ENCODE results near the gene RPL22L1.
"Not testable (repeated sequence)": the region's sequence is repeated elsewhere in the genome, so short reads cannot be mapped to it uniquely, and the experiment has no call there.

The RPL22L1 gene

DNA sequence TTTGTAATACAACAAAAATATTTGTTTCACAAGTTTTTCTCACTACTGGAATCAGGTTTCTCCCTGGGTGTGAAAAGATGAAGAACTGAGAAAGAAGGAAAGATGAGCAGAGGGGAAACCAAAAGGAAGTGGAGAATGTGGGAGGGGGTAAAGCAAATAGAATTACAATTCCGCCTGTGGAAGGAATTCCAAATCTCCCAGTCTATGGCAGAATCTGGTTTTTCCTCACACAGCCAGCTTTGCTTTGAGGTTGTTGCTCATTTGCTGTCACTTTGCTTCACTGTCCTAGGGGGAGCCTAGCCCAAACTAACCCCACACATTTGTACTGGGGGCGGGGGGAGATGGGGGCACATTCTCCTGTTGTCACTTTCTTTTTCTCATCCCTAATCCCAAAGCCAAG lies 43.9 kb downstream of the RPL22L1 start:
- DNase-seq: no peak

DNA sequence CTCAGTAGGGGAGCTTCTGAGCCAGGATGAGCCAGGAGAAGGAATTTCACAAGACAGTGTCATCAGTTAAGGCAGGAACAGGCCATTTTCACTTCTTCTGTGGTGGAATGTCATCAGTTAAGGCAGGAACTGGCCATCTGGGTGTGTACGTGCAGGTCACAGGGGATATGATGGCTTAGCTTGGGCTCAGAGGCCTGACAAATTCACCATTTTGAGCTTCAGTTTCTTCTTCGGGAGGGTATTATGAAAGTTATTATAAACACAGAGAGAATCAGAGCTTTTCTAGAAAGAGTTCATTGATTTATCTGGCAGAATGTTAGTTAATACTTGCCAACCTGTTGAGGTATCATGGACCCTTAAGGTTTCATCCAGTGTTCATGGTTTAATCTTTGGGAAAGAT lies 46.4 kb downstream of the RPL22L1 start:
- DNase-seq: not testable (repeated sequence)

DNA sequence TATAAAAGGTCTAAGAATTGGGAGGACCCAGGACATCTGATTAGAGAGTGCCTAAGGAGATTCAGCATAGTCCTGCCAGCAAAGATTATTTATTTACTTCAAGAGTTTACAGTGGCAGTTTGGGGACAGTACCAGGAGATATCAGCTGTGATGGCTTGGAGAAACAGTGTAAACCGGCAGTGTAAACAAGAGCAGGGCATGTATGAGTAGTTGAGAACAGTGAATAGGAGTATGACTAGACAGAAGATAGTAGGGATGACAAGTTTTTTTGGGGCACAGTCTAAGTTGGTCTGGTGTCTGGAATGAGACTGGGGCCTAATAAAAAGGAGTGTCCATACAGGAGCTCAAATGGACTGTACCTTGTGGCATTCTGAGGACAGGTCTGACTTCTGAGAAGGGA lies 51.7 kb downstream of the RPL22L1 start:
- not testable (repeated sequence) for DNase-seq

DNA sequence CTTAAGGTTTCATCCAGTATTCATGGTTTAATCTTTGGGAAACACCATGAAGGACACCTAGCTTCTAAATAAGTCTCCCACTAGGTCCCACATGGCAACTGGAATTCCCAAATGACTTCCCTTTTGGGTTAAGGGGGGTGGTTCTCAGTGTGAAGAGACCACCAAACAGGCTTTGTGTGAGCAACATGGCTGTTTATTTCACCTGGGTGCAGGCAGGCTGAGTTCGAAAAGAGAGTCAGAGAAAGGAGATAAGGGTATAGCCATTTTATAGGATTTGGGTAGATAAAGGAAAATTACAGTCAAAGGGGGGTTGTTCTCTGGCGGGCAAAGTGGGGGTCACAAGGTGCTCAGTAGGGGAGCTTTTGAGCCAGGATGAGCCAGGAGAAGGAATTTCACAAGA lies 52.5 kb downstream of the RPL22L1 start:
- DNase-seq: not testable (repeated sequence)

DNA sequence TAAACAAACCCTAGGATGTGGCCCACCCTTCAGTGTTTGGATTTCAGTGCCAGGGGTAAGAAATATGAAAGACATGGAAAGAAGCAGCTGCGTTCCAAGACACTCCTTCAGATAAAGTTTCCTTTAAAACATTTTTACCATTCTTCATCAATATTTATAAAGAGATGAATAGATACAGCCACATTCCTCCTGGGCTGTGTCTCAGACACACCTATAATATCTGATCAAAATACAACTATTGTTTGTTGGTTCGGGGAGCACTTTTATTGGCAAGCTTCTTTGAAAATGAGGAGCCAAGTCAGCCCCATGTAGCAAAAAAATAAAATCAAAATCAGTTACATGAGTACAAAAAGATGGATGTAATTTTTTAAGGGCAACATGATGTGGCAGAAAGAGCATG lies 53.2 kb downstream of the RPL22L1 start:
- no peak for DNase-seq

DNA sequence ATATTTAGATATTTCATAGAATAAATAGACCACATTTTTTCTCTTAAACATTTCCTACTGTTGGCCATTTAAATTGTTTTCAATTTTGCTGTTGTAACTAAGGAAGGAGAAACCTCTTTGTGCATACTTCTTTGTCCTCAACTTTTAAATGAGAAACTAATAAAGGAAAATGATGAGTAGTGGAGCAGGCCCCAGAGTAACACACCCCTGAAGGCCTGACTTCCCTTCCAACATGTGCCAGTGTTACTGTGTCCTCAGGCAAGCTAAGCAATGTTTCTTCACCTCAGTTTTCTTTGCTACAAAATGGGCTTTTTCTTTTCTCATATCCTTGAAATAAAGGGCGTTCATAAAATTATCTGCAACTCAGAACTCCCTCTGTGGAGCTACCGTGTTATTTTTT lies 53.7 kb downstream of the RPL22L1 start:
- DNase-seq: no peak

DNA sequence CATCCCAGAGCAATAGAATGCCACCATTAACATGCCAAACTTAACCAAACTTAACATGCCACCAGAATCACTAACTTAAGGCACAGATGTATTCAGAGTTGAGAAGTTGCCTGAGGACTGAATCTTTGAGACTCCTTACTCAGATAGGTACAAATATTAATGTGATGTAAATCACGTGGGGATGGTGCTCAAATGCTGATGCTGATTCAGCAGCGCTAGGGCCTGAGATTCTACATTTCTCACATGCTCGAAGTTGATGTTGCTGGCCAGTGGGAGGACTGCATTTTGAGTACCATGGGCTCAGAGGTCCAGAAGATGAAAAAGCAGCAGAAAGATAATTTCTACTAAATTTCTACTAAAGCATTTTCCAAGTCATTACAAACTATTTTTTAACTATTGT lies 54.1 kb downstream of the RPL22L1 start:
- DNase-seq: no peak

DNA sequence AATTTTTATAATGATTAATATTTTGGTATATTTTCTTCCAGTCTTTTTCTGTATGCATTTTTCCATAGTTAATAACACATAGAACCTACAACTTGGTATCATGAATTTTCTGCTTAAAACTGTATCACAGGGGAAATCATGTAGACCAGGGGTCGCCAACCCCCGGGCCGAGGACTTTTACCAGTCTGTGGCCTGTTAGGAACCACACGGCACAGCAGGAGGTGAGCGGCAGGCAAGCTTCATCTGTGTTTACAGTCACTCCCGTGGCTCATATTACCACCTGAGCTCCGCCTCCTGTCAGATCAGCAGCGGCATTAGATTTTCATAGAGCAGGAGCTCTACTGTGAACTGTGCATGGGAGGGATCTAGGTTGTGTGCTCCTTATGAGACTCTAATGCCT lies 54.7 kb downstream of the RPL22L1 start:
- no peak for DNase-seq

Data from stimulated activated CD4-positive, alpha-beta T cell treated with anti-CD3 and anti-CD28 coated beads, Interleukin-4, amount 100 ng/mL, for 4 hours (primary cell).